Caco-2 (cell line): Measurements from ENCODE around the gene SPATA31C1. TPM values are rescaled to one million over a fixed set of nuclear protein-coding genes. Genes with fewer than 3 reads are reported as not detected.
"Not testable (repeated sequence)": the region's sequence is repeated elsewhere in the genome, so short reads cannot be mapped to it uniquely, and the experiment has no call there.

Source experiments
- BruUV-seq: library from RNA; stranded (reverse); fragments of 400-500 nt; replicated peaks from 2 replicates; lab custom pipeline; 2021; lab: Mats Ljungman, UMichigan
- CTCF ChIA-PET: fragments of 300-600 bp; sonication (Branson Sonifier 250); formaldehyde crosslinking; loops from one replicate; lab custom pipeline; 2022; ENCODE audit warnings: antibody characterized with exemption; lab: Charles Lee
- POLR2A ChIA-PET: fragments of 300-600 bp; sonication (Branson Sonifier 250); formaldehyde crosslinking; loops from one replicate; lab custom pipeline; 2022; ENCODE audit warnings: antibody characterized with exemption; lab: Charles Lee
- DNase-seq, 2 experiments: peaks; one replicate each; pipeline versions ENCODE4 v3.0.0 to v3.0.0-alpha.2; 2020 to 2022
- H3K27me3 ChIP-seq: replicated peaks from 2 replicates; pipeline ENCODE4 v1.6.0; 2011; ENCODE audit warnings: low read length; ENCODE audit not compliant: control insufficient read depth, insufficient read depth
- H3K36me3 ChIP-seq: 2 replicates; pipeline ENCODE4 v1.5.1; 2011; ENCODE audit warnings: low read length; ENCODE audit not compliant: control insufficient read depth, insufficient read depth
- H3K4me1 ChIP-seq: fragments of 250-450 bp; sonication (Bioruptor Pico); 2 replicates; pipeline ENCODE4 v1.5.1; 2020; ENCODE audit warnings: mild to moderate bottlenecking
- H3K4me3 ChIP-seq: 2 replicates; pipeline ENCODE4 v1.5.1; 2011; ENCODE audit warnings: low read depth, mild to moderate bottlenecking, control low read depth, low read length
- H3K9me3 ChIP-seq: fragments of 250-450 bp; sonication (Bioruptor Pico); 2 replicates; pipeline ENCODE4 v1.5.1; 2020; ENCODE audit warnings: mild to moderate bottlenecking, moderate library complexity
- H3K27ac Mint-ChIP-seq: one replicate; pipeline ENCODE4 v1.8.0; 2022; ENCODE audit warnings: mixed read lengths; ENCODE audit not compliant: unreplicated experiment
- H3K27me3 Mint-ChIP-seq: one replicate; pipeline ENCODE4 v1.8.0; 2022; ENCODE audit warnings: mixed read lengths; ENCODE audit not compliant: insufficient read depth, unreplicated experiment
- H3K36me3 Mint-ChIP-seq: one replicate; pipeline ENCODE4 v1.8.0; 2022; ENCODE audit warnings: mild to moderate bottlenecking, mixed read lengths; ENCODE audit not compliant: insufficient read depth, unreplicated experiment
- H3K4me1 Mint-ChIP-seq: one replicate; pipeline ENCODE4 v1.8.0; 2022; ENCODE audit warnings: low read depth, mixed read lengths; ENCODE audit not compliant: unreplicated experiment
- H3K4me3 Mint-ChIP-seq: one replicate; pipeline ENCODE4 v1.8.0; 2022; ENCODE audit warnings: mild to moderate bottlenecking, moderate library complexity, mixed read lengths; ENCODE audit not compliant: unreplicated experiment
- H3K9me3 Mint-ChIP-seq: one replicate; pipeline ENCODE4 v1.8.0; 2022; ENCODE audit warnings: mixed read lengths; ENCODE audit not compliant: unreplicated experiment
- intact Hi-C: fragments of 100-400 bp; cut with micrococcal nuclease; formaldehyde crosslinking; loops from one replicate; pipeline ENCODE4 v1.10.0; 2022; ENCODE audit not compliant: unreplicated experiment
- total RNA-seq: library from RNA; stranded (reverse); gene quantifications from 2 replicates; pipeline ENCODE4 v1.2.3, GENCODE V29; 2022
- TF ChIP-seq, protein P1 (sequence below), 2 experiments: fragments of 200-600 bp in 1 of 2; IDR thresholded peaks; 1 replicate in 1 of 2; 2 replicates in 1 of 2; pipeline versions ENCODE4 v1.5.1 to v1.8.0; 2011 to 2022; ENCODE audit warnings: antibody characterized with exemption in 1 of 2, control low read depth in 1 of 2, inconsistent platforms in 1 of 2, low read depth in 1 of 2, low read length in 1 of 2, mild to moderate bottlenecking in 1 of 2, moderate library complexity in 1 of 2; ENCODE audit not compliant: insufficient read depth in 1 of 2, severe bottlenecking in 1 of 2, unreplicated experiment in 1 of 2

Gene SPATA31C1
- total RNA-seq, 1 experiment from 2014 or later, result not detected

DNA sequence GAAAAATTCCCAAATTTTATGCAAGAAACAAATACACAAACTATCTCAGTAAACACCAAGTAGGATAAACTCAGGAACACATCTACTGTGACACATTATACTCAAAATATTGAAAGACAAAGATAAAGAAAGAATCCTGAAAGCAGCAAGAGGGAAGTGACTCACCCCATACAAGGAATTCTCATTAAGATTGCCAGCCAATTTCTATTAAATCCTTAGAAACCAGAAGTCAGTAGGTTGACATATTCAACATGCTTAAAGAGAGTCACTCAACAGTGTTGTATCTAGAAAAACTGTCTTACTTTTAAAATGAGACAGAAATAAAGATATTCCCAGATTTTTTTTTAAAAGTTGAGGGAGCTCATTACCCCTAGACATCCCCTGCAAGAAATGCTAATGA lies 19.6 kb upstream of the SPATA31C1 start:
- ChIA-PET CTCF (no interaction called here), POLR2A (no interaction called here)
- Mint-ChIP-seq H3K4me3 (no peak overlapping the region), H3K9me3 (peaks cover 10% of the 10 kb centered on the region), H3K27me3 (no peaks in the 10 kb centered on the region), H3K36me3 (no peaks in the 10 kb centered on the region), H3K27ac (no peak overlapping the region), H3K4me1 (no peaks in the 10 kb centered on the region)
- no peaks in the 10 kb centered on the region for H3K27me3 ChIP-seq
- TF ChIP-seq, protein P1, sequence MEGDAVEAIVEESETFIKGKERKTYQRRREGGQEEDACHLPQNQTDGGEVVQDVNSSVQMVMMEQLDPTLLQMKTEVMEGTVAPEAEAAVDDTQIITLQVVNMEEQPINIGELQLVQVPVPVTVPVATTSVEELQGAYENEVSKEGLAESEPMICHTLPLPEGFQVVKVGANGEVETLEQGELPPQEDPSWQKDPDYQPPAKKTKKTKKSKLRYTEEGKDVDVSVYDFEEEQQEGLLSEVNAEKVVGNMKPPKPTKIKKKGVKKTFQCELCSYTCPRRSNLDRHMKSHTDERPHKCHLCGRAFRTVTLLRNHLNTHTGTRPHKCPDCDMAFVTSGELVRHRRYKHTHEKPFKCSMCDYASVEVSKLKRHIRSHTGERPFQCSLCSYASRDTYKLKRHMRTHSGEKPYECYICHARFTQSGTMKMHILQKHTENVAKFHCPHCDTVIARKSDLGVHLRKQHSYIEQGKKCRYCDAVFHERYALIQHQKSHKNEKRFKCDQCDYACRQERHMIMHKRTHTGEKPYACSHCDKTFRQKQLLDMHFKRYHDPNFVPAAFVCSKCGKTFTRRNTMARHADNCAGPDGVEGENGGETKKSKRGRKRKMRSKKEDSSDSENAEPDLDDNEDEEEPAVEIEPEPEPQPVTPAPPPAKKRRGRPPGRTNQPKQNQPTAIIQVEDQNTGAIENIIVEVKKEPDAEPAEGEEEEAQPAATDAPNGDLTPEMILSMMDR (IDR thresholded peaks at IDR 0.05; ENCODE audit: insufficient read depth in 1 of 2, low read depth in 1 of 2, low read length in 1 of 2, severe bottlenecking in 1 of 2, unreplicated experiment in 1 of 2), result no peak
- BruUV-seq, result no TSS peak
- intact Hi-C loops, result no loop called here
- no peaks in the 10 kb centered on the region for H3K4me1 ChIP-seq
- no peak for DNase-seq
- H3K9me3 ChIP-seq, result no peaks in the 10 kb centered on the region
- H3K4me3 ChIP-seq, result no peak overlapping the region
- H3K36me3 ChIP-seq, result no peaks in the 10 kb centered on the region

DNA sequence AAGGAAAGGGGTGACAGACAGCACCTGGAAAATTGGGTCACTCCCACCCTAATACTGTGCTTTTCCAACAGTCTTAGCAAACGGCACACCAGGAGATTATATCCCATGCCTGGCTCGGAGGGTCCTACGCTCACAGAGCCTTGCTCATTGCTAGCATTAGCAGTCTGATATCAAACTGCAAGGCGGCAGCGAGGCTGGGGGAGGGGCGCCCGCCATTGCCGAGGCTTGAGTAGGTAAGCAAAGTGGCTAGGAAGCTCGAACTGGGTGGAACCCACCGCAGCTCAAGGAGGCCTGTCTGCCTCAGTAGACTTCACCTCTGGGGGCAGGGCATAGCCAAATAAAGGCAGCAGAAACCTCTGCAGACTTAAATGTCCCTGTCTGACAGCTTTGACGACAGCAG lies 15.4 kb upstream of the SPATA31C1 start:
- H3K9me3 Mint-ChIP-seq, DNase-seq, H3K36me3 Mint-ChIP-seq, H3K4me3 Mint-ChIP-seq, H3K4me1 Mint-ChIP-seq, H3K9me3 ChIP-seq, H3K4me3 ChIP-seq, H3K27me3 ChIP-seq, H3K4me1 ChIP-seq, CTCF ChIA-PET, POLR2A ChIA-PET, H3K27me3 Mint-ChIP-seq, BruUV-seq, H3K27ac Mint-ChIP-seq, H3K36me3 ChIP-seq, intact Hi-C loops: not testable (repeated sequence)

DNA sequence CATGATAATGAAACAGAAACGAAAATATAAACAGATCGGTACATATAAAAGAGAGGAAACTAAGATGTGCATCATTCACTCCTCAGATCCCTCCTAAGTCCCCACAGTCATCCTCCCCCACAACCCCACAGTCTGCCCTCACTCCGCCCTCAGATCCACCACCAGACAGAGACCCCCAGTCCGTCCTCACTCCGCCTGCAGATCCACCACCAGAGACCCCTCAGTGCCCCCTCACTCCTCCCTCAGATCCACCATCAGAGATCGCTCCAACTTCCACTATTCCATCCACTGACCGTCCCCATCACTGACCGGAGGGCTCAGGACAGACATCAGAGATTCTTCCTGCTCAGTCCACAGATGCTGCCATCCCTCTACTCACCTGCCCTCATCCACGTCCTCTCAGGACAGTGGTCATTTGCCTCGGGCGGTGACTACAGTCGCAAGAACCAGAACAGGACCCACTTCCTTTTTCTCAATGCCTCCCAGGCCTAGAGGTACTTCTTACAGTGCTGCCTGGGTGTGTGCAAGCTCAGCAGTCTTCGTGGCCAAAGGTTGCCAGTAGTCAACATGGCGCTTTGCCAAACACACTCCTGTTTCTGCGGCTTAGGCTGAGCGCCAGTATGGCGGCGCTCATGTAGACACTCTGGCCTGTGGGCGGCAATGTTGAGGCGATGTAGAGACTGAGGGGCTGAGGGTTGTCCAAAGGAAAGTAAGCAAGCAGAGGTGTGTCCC lies 8.3 kb upstream of the SPATA31C1 start:
- CTCF ChIA-PET, result no interaction called here
- TF ChIP-seq, protein P1 (IDR thresholded peaks at IDR 0.05; ENCODE audit: insufficient read depth in 1 of 2, low read depth in 1 of 2, low read length in 1 of 2, severe bottlenecking in 1 of 2, unreplicated experiment in 1 of 2), result no peak
- H3K9me3 ChIP-seq, result no peaks in the 10 kb centered on the region
- no peak overlapping the region for H3K4me3 ChIP-seq
- Mint-ChIP-seq H3K4me1 (no peaks in the 10 kb centered on the region), H3K9me3 (no peaks in the 10 kb centered on the region), H3K4me3 (no peak overlapping the region), H3K36me3 (no peaks in the 10 kb centered on the region), H3K27me3 (no peaks in the 10 kb centered on the region), H3K27ac (peak overlapping the region; percentile 33)
- intact Hi-C loops, result no loop called here
- no peaks in the 10 kb centered on the region for H3K36me3 ChIP-seq
- no TSS peak for BruUV-seq
- POLR2A ChIA-PET, result no interaction called here
- no peak for DNase-seq
- no peaks in the 10 kb centered on the region for H3K4me1 ChIP-seq
- no peaks in the 10 kb centered on the region for H3K27me3 ChIP-seq
